ENCODE measurements around the gene MUC5AC.

MUC5AC gene

DNA sequence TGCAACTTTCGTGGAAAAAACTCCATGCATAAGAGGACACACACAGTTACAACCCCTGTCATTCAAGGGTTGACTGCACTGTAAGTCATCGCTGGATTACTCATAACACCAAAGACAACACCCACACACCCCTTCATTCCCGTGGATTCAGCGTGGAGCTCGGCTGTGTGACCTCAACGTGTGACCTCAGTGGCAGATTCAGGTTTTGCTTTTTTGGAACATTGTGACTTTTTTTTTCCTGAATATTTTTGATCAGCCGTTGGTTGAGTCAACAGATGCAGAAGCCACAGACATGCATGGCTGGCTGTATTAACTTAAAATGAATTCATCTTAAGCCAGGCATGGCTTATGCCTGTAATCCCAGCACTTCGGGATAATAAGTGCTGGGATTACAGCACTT lies 19.7 kb upstream of the MUC5AC start:
- H3K27me3 ChIP-seq (ENCODE audit: control insufficient read depth in 1 of 2, insufficient read depth in 2 of 2, low read length in 2 of 2): no peaks in the 10 kb centered on the region
- H3K27ac ChIP-seq (ENCODE audit: low read depth, low read length): no peak overlapping the region
- H3K9ac ChIP-seq (ENCODE audit: low read length): no peak overlapping the region
- no peaks in the 10 kb centered on the region for H3K9me3 ChIP-seq (ENCODE audit: low read length)
- H3K36me3 ChIP-seq (ENCODE audit: insufficient read depth, low read length): no peaks in the 10 kb centered on the region
- no peak overlapping the region for H3K4me3 ChIP-seq (ENCODE audit: low read depth in 1 of 2, low read length in 2 of 2)
- no peaks in the 10 kb centered on the region for H3K4me1 ChIP-seq (ENCODE audit: insufficient read depth, low read length)

DNA sequence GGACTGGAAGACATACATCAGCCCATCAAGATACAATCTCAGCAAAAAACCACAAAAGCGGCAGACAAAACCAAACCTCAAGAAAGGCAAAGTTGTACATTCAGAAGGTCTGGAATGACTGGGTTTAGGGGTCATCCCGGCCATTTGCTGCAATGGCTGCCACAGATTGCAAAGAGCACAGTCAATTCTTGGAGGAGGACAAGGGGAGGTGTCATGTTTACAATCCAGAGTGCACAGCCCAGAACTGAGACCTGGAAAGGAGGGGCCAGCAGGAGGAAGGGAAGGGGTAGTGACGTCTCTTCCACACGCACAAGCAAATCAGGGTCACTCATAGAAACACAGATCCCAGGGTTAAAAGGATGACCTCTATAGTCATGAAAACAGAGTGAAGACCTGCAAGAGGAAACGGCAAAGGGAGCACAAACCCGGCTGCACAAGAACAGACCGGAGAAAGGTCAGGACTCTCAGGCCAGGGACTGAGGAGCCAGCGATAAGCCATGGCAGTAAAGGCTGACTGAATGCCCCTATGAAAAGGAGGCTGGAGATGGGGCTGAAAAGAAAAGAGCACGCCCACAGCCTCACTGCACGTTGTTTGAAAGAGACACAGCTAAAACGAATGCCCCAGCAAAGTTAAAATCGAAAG lies 18.2 kb upstream of the MUC5AC start:
- H3K27ac ChIP-seq (ENCODE audit: low read depth, low read length): no peak overlapping the region
- no peaks in the 10 kb centered on the region for H3K4me1 ChIP-seq (ENCODE audit: insufficient read depth, low read length)
- no peaks in the 10 kb centered on the region for H3K9me3 ChIP-seq (ENCODE audit: low read length)
- H3K36me3 ChIP-seq (ENCODE audit: insufficient read depth, low read length): no peaks in the 10 kb centered on the region
- no peaks in the 10 kb centered on the region for H3K27me3 ChIP-seq (ENCODE audit: control insufficient read depth in 1 of 2, insufficient read depth in 2 of 2, low read length in 2 of 2)
- H3K9ac ChIP-seq (ENCODE audit: low read length): no peak overlapping the region
- H3K4me3 ChIP-seq (ENCODE audit: low read depth in 1 of 2, low read length in 2 of 2): no peak overlapping the region

DNA sequence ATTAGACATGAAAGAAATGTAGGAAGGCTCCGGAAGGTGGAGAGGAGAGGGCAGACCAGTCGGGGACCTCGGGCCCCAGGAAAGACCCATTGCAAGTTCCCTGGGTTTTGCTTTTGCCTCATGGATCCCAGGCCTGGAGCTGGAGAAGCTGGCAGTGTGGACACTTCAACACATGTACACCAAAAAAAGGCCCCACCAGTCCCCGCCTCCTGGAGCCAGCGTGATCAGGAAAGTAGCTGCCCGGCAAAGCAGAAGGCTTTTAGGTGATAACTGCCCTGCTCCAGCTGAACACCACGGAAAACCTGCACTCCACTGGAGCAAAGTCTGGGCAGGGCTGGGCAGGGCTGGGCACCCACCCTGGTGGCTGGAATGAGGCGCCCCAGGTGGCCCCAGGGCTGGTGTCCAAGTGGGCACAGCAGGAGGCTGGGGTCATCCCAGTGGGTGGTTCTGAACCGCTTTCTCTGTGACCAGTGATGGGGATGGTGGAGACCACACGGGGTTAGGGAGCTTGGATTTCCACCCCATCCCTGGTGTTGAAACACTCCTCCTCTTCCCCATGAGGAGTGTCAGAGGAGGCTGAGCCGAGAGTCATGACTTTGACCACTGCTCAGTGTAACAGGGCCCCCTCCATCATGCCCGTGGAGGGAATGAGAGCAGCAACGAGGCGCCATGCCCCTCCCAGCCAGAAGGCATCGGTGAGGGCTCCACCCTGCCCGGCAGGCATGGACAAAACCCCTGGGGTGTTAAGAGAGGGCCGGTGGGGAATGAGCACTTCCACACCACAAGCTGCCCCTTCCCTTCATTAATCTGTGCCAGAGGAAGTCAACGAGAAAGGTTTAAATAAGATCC lies 16.9 kb upstream of the MUC5AC start:
- H3K27ac ChIP-seq (ENCODE audit: low read depth, low read length): no peak overlapping the region
- H3K9me3 ChIP-seq (ENCODE audit: low read length): no peaks in the 10 kb centered on the region
- no peaks in the 10 kb centered on the region for H3K36me3 ChIP-seq (ENCODE audit: insufficient read depth, low read length)
- no peak overlapping the region for H3K4me3 ChIP-seq (ENCODE audit: low read depth in 1 of 2, low read length in 2 of 2)
- no peak overlapping the region for H3K9ac ChIP-seq (ENCODE audit: low read length)
- H3K27me3 ChIP-seq (ENCODE audit: control insufficient read depth in 1 of 2, insufficient read depth in 2 of 2, low read length in 2 of 2): no peaks in the 10 kb centered on the region
- H3K4me1 ChIP-seq (ENCODE audit: insufficient read depth, low read length): no peaks in the 10 kb centered on the region

DNA sequence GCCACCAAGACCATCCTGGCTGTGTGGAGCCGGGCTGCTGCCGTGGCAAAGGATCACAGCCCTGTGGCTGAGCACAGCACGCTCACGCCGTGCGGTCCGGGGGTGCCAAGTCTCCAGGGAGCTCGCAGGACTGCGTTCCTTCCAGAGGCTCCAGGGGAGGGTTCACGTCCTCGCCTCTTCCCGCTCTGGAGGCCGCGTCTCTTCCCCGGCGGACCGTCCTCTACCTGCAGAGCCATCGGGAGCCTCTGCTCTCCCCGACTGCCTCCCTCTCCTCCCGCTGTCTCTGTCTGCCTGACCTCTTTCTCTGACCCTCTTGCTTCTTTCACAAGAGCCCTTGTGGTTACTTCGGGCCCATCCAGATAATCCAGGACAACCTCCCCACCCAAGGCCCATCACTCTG lies 11.4 kb upstream of the MUC5AC start:
- Histone ChIP-seq H3K4me3 (ENCODE audit: low read depth in 1 of 2, low read length in 2 of 2) (no peak overlapping the region), H3K4me1 (ENCODE audit: insufficient read depth, low read length) (no peaks in the 10 kb centered on the region), H3K9me3 (ENCODE audit: low read length) (no peaks in the 10 kb centered on the region), H3K27me3 (ENCODE audit: control insufficient read depth in 1 of 2, insufficient read depth in 2 of 2, low read length in 2 of 2) (no peaks in the 10 kb centered on the region), H3K27ac (ENCODE audit: low read depth, low read length) (no peak overlapping the region), H3K36me3 (ENCODE audit: insufficient read depth, low read length) (no peaks in the 10 kb centered on the region), H3K9ac (ENCODE audit: low read length) (no peak overlapping the region)

DNA sequence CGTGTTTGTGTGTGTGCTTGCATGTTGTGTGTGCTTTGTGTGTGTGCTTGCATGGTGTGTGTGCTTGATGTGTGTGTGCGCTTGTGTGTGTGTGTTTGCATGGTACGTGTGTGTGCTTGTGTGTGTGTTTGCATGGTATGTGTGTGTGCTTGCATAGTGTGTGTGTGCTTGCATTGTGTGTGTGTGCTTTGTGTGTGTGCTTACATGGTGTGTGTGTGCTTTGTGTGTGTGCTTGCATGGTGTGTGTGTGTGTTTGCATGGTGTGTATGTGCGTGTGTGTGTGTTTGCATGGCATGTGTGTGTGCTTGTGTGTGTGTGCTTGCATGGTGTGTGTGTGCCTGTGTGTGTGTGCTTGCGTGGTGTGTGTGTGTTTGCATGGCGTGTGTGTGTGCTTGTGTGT lies 10.0 kb upstream of the MUC5AC start:
- H3K27me3 ChIP-seq (ENCODE audit: control insufficient read depth in 1 of 2, insufficient read depth in 2 of 2, low read length in 2 of 2): no peaks in the 10 kb centered on the region
- H3K4me3 ChIP-seq (ENCODE audit: low read depth in 1 of 2, low read length in 2 of 2): no peak overlapping the region

DNA sequence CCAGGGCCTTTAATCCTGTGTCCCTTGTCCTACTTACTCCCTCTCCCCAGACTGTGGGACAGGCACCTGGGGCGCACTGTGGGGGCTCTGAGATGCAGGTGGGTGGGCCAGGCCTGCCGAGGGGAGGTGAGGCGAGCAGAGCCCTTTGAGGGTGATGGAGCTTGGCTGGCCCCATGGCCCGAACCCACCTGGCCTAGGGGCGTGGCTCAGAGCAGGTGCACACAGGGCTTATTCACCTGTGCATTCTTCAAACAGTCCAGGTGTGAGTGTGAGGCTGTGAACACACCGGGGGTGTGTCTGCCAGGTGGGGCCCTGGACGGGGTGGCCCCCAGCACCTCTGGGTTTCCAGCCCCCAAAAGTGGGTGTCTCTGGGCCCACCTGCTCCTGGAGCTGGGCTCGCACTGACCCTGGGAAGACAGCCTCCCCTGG lies 9.0 kb upstream of the MUC5AC start:
- no peaks in the 10 kb centered on the region for H3K27me3 ChIP-seq (ENCODE audit: control insufficient read depth in 1 of 2, insufficient read depth in 2 of 2, low read length in 2 of 2)
- no peaks in the 10 kb centered on the region for H3K9me3 ChIP-seq (ENCODE audit: low read length)
- H3K4me3 ChIP-seq (ENCODE audit: low read depth in 1 of 2, low read length in 2 of 2): no peak overlapping the region
- no peak overlapping the region for H3K27ac ChIP-seq (ENCODE audit: low read depth, low read length)
- no peaks in the 10 kb centered on the region for H3K36me3 ChIP-seq (ENCODE audit: insufficient read depth, low read length)
- no peak overlapping the region for H3K9ac ChIP-seq (ENCODE audit: low read length)
- H3K4me1 ChIP-seq (ENCODE audit: insufficient read depth, low read length): no peaks in the 10 kb centered on the region

More for the DNA sequence above, 10.0 kb upstream of the MUC5AC start:
- Histone ChIP-seq H3K4me1 (ENCODE audit: insufficient read depth, low read length) (no peaks in the 10 kb centered on the region), H3K36me3 (ENCODE audit: insufficient read depth, low read length) (no peaks in the 10 kb centered on the region), H3K27ac (ENCODE audit: low read depth, low read length) (no peak overlapping the region), H3K9me3 (ENCODE audit: low read length) (no peaks in the 10 kb centered on the region), H3K9ac (ENCODE audit: low read length) (no peak overlapping the region)

DNA sequence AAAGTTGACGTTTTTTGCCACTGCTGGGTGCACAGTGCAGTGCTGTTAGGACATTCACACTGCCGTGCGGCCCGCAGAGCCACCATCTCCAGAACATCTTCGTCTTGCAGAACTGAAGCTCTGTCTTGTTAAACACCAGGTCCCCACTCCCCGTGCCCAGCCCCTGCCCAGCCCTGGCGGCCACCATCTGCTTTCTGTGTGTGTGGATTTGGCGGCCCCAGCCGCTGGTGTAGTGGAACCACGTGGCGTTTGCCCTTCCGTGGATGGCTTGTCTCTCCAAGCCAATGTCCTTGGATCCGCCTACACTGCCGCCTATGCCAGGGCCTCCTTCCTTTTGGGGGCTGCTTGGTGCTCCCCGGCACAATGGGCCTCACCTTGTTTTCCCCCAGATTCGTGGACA lies 8.2 kb upstream of the MUC5AC start:
- Histone ChIP-seq H3K36me3 (ENCODE audit: insufficient read depth, low read length) (no peaks in the 10 kb centered on the region), H3K4me3 (ENCODE audit: low read depth in 1 of 2, low read length in 2 of 2) (no peak overlapping the region), H3K9ac (ENCODE audit: low read length) (no peak overlapping the region), H3K27me3 (ENCODE audit: control insufficient read depth in 1 of 2, insufficient read depth in 2 of 2, low read length in 2 of 2) (no peaks in the 10 kb centered on the region), H3K27ac (ENCODE audit: low read depth, low read length) (no peak overlapping the region), H3K4me1 (ENCODE audit: insufficient read depth, low read length) (no peaks in the 10 kb centered on the region), H3K9me3 (ENCODE audit: low read length) (no peaks in the 10 kb centered on the region)

DNA sequence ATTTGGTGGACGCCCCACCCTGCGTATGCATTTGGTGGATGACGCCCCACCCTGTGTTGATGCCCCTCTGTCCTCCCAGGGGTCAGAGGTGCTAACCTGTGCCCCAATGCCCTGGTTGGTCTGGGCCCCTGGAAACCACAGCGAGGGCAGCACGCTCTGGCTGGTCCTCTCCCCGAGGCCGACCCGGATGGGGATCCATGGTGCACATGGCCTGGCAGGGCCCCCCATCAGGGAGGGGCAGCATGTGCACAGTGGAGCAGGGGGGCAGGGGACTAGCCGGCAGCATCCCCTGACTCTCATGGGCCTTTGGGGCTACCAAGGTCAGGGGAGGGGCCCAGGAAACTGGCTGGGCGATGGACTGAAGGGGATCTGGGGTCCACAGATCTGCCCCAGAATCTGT lies 7.6 kb upstream of the MUC5AC start:
- Histone ChIP-seq H3K4me1 (ENCODE audit: insufficient read depth, low read length) (no peaks in the 10 kb centered on the region), H3K27ac (ENCODE audit: low read depth, low read length) (no peak overlapping the region), H3K27me3 (ENCODE audit: control insufficient read depth in 1 of 2, insufficient read depth in 2 of 2, low read length in 2 of 2) (no peaks in the 10 kb centered on the region)

DNA sequence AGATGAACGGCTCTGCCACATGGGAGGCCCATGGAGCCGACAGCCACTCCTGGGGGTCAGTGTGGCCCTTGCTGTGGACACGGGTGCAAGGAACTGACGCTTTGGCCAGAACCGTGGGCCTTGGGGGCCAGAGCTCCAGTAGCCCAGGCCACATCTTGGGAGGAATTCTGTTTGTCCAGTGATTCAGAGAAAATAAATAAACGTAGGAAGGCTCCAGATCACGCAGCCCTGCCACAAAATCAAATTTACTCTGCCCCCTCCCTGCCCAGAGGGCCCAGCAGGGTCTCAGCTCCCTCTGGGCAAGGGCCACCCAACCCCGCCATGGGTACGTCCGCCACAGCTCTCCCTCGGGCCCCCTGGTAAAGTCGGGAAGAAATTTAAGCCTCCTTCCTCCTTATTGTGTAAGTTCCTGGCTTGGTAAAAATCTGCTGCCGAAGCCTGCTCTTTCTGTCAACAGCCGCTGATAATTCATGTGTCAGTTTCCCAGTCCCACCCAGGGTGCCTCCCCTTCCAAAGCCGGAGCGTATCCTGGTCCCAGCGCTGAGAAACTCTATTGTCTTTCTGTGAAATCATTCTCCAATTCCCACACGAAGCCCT lies 6.9 kb upstream of the MUC5AC start:
- Histone ChIP-seq H3K9me3 (ENCODE audit: low read length) (no peaks in the 10 kb centered on the region), H3K27ac (ENCODE audit: low read depth, low read length) (no peak overlapping the region), H3K27me3 (ENCODE audit: control insufficient read depth in 1 of 2, insufficient read depth in 2 of 2, low read length in 2 of 2) (no peaks in the 10 kb centered on the region), H3K9ac (ENCODE audit: low read length) (no peak overlapping the region), H3K4me3 (ENCODE audit: low read depth in 1 of 2, low read length in 2 of 2) (no peak overlapping the region), H3K4me1 (ENCODE audit: insufficient read depth, low read length) (no peaks in the 10 kb centered on the region), H3K36me3 (ENCODE audit: insufficient read depth, low read length) (no peaks in the 10 kb centered on the region)

More for the DNA sequence above, 7.6 kb upstream of the MUC5AC start:
- Histone ChIP-seq H3K36me3 (ENCODE audit: insufficient read depth, low read length) (no peaks in the 10 kb centered on the region), H3K9ac (ENCODE audit: low read length) (no peak overlapping the region), H3K4me3 (ENCODE audit: low read depth in 1 of 2, low read length in 2 of 2) (no peak overlapping the region), H3K9me3 (ENCODE audit: low read length) (no peaks in the 10 kb centered on the region)

DNA sequence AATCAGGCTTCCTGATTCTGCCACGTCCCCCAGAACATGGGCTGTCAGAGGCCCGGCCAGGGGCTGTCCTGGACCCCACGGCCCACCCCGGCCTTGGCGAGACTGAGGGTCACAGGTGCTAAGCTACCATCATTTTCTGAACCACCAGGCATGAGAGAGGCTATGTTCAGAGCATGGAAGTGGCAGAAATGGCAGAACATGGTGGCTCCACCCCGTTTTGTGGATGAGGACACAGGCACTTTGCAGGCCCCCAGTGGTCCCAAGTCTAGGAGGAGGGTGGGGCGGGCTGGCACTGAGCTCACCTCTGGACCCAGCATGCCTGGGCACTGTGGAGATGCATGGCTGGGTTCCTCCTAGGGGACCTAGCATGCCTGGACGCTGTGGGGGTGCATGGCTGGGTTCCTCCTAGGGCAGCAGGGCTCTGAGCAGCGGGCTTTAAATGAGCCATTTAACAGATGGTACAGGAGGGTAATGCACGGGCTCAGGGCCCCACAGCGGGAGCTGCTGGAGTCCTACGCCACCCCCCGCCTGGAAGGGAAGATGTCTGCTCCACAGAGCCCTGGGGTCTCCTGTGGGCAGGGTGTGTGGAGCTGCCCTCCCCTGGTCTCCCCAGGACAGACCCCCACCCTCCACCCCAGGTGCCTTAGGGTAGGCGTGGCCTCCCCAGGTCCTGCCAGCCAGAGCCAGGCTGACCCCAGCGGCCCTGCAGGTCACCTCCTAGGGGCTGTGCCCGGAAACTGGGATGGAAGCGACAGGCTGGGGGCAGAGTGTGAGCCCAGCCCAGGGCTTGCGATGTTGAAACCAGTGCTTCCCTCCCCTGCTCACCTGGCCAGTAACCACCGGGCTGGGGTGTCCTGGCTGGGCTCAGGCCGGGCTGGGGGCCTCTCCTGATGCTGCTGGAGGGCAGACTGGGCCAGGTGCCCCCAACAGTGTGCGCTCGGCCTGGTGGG lies 6.1 kb upstream of the MUC5AC start:
- Histone ChIP-seq H3K9ac (ENCODE audit: low read length) (no peak overlapping the region), H3K9me3 (ENCODE audit: low read length) (no peaks in the 10 kb centered on the region), H3K36me3 (ENCODE audit: insufficient read depth, low read length) (no peaks in the 10 kb centered on the region), H3K27ac (ENCODE audit: low read depth, low read length) (no peak overlapping the region), H3K4me1 (ENCODE audit: insufficient read depth, low read length) (no peaks in the 10 kb centered on the region), H3K27me3 (ENCODE audit: control insufficient read depth in 1 of 2, insufficient read depth in 2 of 2, low read length in 2 of 2) (no peaks in the 10 kb centered on the region), H3K4me3 (ENCODE audit: low read depth in 1 of 2, low read length in 2 of 2) (no peak overlapping the region)
